Caco-2 (cell line): ENCODE data around the gene ERCC2. TPM values are rescaled to one million over a fixed set of nuclear protein-coding genes. Genes with fewer than 3 reads are reported as not detected.

ENCODE experiments used
- BruUV-seq: library from RNA; stranded (reverse); fragments of 400-500 nt; replicated peaks from 2 replicates; lab custom pipeline; 2021; lab: Mats Ljungman, UMichigan
- CTCF ChIA-PET: fragments of 300-600 bp; sonication (Branson Sonifier 250); formaldehyde crosslinking; loops from one replicate; lab custom pipeline; 2022; ENCODE audit warnings: antibody characterized with exemption; lab: Charles Lee
- POLR2A ChIA-PET: fragments of 300-600 bp; sonication (Branson Sonifier 250); formaldehyde crosslinking; loops from one replicate; lab custom pipeline; 2022; ENCODE audit warnings: antibody characterized with exemption; lab: Charles Lee
- DNase-seq, 2 experiments: peaks; one replicate each; pipeline versions ENCODE4 v3.0.0 to v3.0.0-alpha.2; 2020 to 2022
- H3K27me3 ChIP-seq: replicated peaks from 2 replicates; pipeline ENCODE4 v1.6.0; 2011; ENCODE audit warnings: low read length; ENCODE audit not compliant: control insufficient read depth, insufficient read depth
- H3K36me3 ChIP-seq: 2 replicates; pipeline ENCODE4 v1.5.1; 2011; ENCODE audit warnings: low read length; ENCODE audit not compliant: control insufficient read depth, insufficient read depth
- H3K4me1 ChIP-seq: fragments of 250-450 bp; sonication (Bioruptor Pico); 2 replicates; pipeline ENCODE4 v1.5.1; 2020; ENCODE audit warnings: mild to moderate bottlenecking
- H3K4me3 ChIP-seq: 2 replicates; pipeline ENCODE4 v1.5.1; 2011; ENCODE audit warnings: low read depth, mild to moderate bottlenecking, control low read depth, low read length
- H3K9me3 ChIP-seq: fragments of 250-450 bp; sonication (Bioruptor Pico); 2 replicates; pipeline ENCODE4 v1.5.1; 2020; ENCODE audit warnings: mild to moderate bottlenecking, moderate library complexity
- H3K27ac Mint-ChIP-seq: one replicate; pipeline ENCODE4 v1.8.0; 2022; ENCODE audit warnings: mixed read lengths; ENCODE audit not compliant: unreplicated experiment
- H3K27me3 Mint-ChIP-seq: one replicate; pipeline ENCODE4 v1.8.0; 2022; ENCODE audit warnings: mixed read lengths; ENCODE audit not compliant: insufficient read depth, unreplicated experiment
- H3K36me3 Mint-ChIP-seq: one replicate; pipeline ENCODE4 v1.8.0; 2022; ENCODE audit warnings: mild to moderate bottlenecking, mixed read lengths; ENCODE audit not compliant: insufficient read depth, unreplicated experiment
- H3K4me1 Mint-ChIP-seq: one replicate; pipeline ENCODE4 v1.8.0; 2022; ENCODE audit warnings: low read depth, mixed read lengths; ENCODE audit not compliant: unreplicated experiment
- H3K4me3 Mint-ChIP-seq: one replicate; pipeline ENCODE4 v1.8.0; 2022; ENCODE audit warnings: mild to moderate bottlenecking, moderate library complexity, mixed read lengths; ENCODE audit not compliant: unreplicated experiment
- H3K9me3 Mint-ChIP-seq: one replicate; pipeline ENCODE4 v1.8.0; 2022; ENCODE audit warnings: mixed read lengths; ENCODE audit not compliant: unreplicated experiment
- intact Hi-C: fragments of 100-400 bp; cut with micrococcal nuclease; formaldehyde crosslinking; loops from one replicate; pipeline ENCODE4 v1.10.0; 2022; ENCODE audit not compliant: unreplicated experiment
- total RNA-seq: library from RNA; stranded (reverse); gene quantifications from 2 replicates; pipeline ENCODE4 v1.2.3, GENCODE V29; 2022
- TF ChIP-seq, protein P1 (sequence below), 2 experiments: fragments of 200-600 bp in 1 of 2; IDR thresholded peaks; 1 replicate in 1 of 2; 2 replicates in 1 of 2; pipeline versions ENCODE4 v1.5.1 to v1.8.0; 2011 to 2022; ENCODE audit warnings: antibody characterized with exemption in 1 of 2, control low read depth in 1 of 2, inconsistent platforms in 1 of 2, low read depth in 1 of 2, low read length in 1 of 2, mild to moderate bottlenecking in 1 of 2, moderate library complexity in 1 of 2; ENCODE audit not compliant: insufficient read depth in 1 of 2, severe bottlenecking in 1 of 2, unreplicated experiment in 1 of 2

ERCC2 gene
- total RNA-seq, 1 experiment from 2014 or later, result 86.8 TPM

DNA sequence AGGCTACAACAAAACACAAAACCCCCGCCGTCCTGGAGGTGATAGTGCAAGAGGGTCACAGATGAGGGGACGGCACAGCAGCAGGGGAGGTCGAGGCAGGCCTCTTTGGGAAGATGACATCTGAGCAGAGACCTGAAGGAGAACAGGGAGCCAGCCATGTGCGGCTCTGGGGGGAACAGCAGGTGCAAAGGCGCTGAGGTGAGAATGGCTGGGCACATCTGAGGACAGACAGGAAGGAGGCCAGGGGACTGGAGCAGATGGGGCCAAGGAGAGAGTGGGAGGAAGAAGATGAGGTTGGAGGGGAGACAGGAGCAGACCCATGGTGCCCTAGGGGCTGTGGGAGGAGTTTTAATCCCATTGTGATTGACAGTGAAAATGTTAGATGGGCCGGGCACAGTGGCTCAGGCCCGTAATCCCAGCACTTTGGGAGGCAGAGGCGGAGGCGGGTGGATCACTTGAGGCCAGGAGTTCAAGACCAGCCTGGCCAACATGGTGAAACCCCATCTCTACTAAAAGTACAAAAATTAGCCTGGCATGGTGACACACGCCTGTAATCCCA is 45.9 kb downstream of the ERCC2 start:
- H3K9me3 ChIP-seq, result no peaks in the 10 kb centered on the region
- intact Hi-C loops, result no loop called here
- no peak overlapping the region for H3K4me3 ChIP-seq
- CTCF ChIA-PET, result interaction anchor here (0.7 kb wide), 1 partner anchor 78 kb away, joined by 3 read pairs; no protein-coding TSS in a partner anchor
- Mint-ChIP-seq H3K9me3 (no peaks in the 10 kb centered on the region), H3K27ac (no peak overlapping the region), H3K36me3 (no peaks in the 10 kb centered on the region), H3K27me3 (no peaks in the 10 kb centered on the region), H3K4me1 (peaks cover 7% of the 10 kb centered on the region), H3K4me3 (no peak overlapping the region)
- DNase-seq, result no peak
- H3K4me1 ChIP-seq, result no peaks in the 10 kb centered on the region
- POLR2A ChIA-PET, result no interaction called here
- no peaks in the 10 kb centered on the region for H3K27me3 ChIP-seq
- no TSS peak for BruUV-seq
- TF ChIP-seq, protein P1, sequence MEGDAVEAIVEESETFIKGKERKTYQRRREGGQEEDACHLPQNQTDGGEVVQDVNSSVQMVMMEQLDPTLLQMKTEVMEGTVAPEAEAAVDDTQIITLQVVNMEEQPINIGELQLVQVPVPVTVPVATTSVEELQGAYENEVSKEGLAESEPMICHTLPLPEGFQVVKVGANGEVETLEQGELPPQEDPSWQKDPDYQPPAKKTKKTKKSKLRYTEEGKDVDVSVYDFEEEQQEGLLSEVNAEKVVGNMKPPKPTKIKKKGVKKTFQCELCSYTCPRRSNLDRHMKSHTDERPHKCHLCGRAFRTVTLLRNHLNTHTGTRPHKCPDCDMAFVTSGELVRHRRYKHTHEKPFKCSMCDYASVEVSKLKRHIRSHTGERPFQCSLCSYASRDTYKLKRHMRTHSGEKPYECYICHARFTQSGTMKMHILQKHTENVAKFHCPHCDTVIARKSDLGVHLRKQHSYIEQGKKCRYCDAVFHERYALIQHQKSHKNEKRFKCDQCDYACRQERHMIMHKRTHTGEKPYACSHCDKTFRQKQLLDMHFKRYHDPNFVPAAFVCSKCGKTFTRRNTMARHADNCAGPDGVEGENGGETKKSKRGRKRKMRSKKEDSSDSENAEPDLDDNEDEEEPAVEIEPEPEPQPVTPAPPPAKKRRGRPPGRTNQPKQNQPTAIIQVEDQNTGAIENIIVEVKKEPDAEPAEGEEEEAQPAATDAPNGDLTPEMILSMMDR (IDR thresholded peaks at IDR 0.05; ENCODE audit: insufficient read depth in 1 of 2, low read depth in 1 of 2, low read length in 1 of 2, severe bottlenecking in 1 of 2, unreplicated experiment in 1 of 2), result no peak
- no peaks in the 10 kb centered on the region for H3K36me3 ChIP-seq

- no peak for DNase-seq
Measured at GRCh38 chr19:45323671-45324081, 46.7 kb downstream of the ERCC2 start.

DNA sequence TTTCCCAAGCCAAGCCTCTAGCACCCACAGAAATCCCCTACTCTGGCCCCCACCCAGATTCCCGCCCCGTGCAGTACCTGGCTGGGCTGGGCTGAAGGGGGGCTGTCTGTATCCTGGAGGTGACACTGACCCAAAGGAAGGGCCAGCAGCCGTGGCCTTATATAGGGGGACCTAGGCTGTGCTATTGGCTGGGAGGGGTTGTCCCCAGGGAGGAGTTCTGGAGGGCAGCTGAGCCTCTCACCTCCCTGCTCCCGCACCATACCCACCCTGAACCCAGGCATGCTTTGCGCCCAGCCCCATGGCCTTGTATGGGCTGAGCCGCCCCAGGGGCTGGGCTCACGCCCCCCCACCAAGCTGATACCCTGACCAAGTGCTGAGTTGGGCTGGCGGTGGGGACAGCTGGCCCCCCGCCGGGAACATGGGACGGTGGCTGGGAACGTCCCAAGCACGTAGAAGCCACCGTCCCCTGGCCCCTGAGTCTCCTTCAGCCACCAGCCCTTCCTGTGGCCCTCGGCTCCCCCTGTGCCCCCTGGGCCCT is 47.6 kb downstream of the ERCC2 start, which contains the start of gene CKM:
Gene CKM (minus strand): TSS at position 132 of the 538 bp plus-strand sequence. CDS start 3,162 bp downstream, outside the sequence.
- Histone ChIP-seq H3K27me3 (no peaks in the 10 kb centered on the region), H3K36me3 (no peaks in the 10 kb centered on the region), H3K4me3 (no peak within 1 kb of the TSS), H3K4me1 (no peaks in the 10 kb centered on the region), H3K9me3 (no peaks in the 10 kb centered on the region)
- H3K9me3 Mint-ChIP-seq, result no peaks in the 10 kb centered on the region
- no peak for DNase-seq
- H3K36me3 Mint-ChIP-seq, result no peaks in the 10 kb centered on the region
- H3K27ac Mint-ChIP-seq, result no peak within 1 kb of the TSS
- BruUV-seq, result no TSS peak
- TF ChIP-seq, protein P1 (IDR thresholded peaks at IDR 0.05; ENCODE audit: insufficient read depth in 1 of 2, low read depth in 1 of 2, low read length in 1 of 2, severe bottlenecking in 1 of 2, unreplicated experiment in 1 of 2), result no peak
- peaks cover 7% of the 10 kb centered on the region for H3K4me1 Mint-ChIP-seq
- H3K4me3 Mint-ChIP-seq, result no peak within 1 kb of the TSS
- CTCF ChIA-PET, result no interaction called here
- intact Hi-C loops, result no loop called here
- H3K27me3 Mint-ChIP-seq, result no peaks in the 10 kb centered on the region
- POLR2A ChIA-PET, result no interaction called here

More at GRCh38 chr19:45323671-45324081, 46.7 kb downstream of the ERCC2 start:
- POLR2A ChIA-PET, result no interaction called here
- Mint-ChIP-seq H3K4me3 (no peak overlapping the region), H3K27ac (no peak overlapping the region), H3K27me3 (no peaks in the 10 kb centered on the region), H3K4me1 (peaks cover 7% of the 10 kb centered on the region), H3K9me3 (no peaks in the 10 kb centered on the region), H3K36me3 (no peaks in the 10 kb centered on the region)
- intact Hi-C loops, result no loop called here
- TF ChIP-seq, protein P1 (IDR thresholded peaks at IDR 0.05; ENCODE audit: insufficient read depth in 1 of 2, low read depth in 1 of 2, low read length in 1 of 2, severe bottlenecking in 1 of 2, unreplicated experiment in 1 of 2), result no peak
- Histone ChIP-seq H3K4me3 (no peak overlapping the region), H3K9me3 (no peaks in the 10 kb centered on the region), H3K27me3 (no peaks in the 10 kb centered on the region), H3K4me1 (no peaks in the 10 kb centered on the region), H3K36me3 (no peaks in the 10 kb centered on the region)
- CTCF ChIA-PET, result no interaction called here
- no TSS peak for BruUV-seq
